NCI-H2107 treated with DMSO at 0.1 percent for 48 hours (cell line): ENCODE measurements around the gene MOB1B.
A peak's percentile ranks its signal among the peaks of the same experiment; 100 is the strongest.
"Not testable (repeated sequence)": the region's sequence is repeated elsewhere in the genome, so short reads cannot be mapped to it uniquely, and the experiment has no call there.

Source experiments
- DNase-seq: peaks from one replicate; lab custom pipeline; 2025; ENCODE audit not compliant: unreplicated experiment; lab: John Stamatoyannopoulos, UW

The MOB1B gene

GRCh38 chr4:70948665-70949260 is 46.6 kb downstream of the MOB1B start:
- no peak for DNase-seq

DNA sequence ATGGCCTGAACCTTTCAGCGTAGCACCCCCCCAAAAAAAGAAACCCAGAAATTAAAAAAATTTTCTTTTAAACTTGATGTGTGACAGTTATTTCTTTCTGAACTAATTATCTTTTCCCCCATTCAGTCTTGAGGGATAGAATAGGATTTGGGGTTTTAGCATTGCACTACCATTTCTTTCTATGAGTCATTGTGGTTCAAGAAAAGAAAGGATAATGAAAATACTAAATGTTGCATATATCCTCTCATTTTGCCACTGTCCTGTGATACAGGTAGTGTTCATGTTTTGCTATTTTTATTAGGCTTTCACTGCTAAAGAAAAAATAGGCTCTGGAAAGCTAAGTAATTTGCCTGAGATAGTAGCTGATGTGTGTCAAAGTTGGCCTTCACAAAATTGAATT is 51.9 kb downstream of the MOB1B start:
- no peak for DNase-seq

DNA sequence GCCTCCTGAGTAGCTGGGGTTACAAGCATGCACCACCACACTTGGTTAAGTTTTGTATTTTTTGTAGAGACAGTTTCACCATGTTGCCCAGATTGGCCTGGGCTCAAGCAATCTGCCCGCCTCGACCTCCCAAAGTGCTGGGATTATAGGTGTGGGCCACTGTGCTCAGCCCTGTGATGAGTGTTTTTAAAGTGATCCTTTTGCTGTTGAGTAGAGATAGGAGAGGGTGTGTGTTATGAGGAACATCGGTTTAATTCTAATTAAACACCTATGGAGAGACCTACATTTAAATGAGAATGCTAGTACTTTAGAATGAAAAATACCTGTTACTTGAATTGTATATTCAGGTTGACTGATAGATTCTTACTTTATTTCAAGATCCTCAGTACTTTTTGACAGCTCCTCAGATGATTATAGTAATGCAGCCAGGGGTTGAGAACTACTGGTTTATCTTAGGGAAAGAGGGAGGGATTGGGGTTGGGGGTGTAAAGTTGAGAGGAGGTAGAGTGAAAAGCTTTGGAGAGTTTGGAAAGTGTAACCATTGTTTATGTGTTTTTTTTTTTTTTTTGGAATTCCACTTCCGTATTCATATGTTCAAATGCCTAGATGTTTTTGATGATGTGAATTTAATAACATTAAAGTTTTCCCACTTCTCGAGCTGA is 54.5 kb downstream of the MOB1B start:
- DNase-seq, result no peak

GRCh38 chr4:70958681-70959080 is 56.5 kb downstream of the MOB1B start:
- no peak for DNase-seq

DNA sequence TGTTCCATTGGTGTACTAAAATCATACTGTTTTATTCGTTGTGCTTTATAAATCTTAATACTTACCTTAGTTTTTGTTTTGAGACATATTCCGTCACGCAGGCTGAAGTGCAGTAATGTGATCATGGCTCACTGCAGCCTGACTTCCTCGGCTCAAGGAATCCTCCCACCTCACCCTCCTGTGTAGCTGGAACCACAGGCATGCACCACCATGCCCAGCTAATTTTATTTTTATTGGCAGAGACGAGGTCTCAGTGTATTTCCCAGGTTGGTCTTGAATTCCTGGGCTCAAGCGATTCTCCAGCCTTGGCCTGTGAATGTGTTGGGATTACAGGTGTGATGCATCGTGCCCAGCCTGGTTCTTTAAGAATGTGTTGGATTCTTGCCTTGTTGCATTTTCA is 66.9 kb downstream of the MOB1B start:
- DNase-seq, result no peak

- no peak for DNase-seq
Measured at GRCh38 chr4:70976252-70976651, 74.1 kb downstream of the MOB1B start.

GRCh38 chr4:70979445-70980008 is 77.4 kb downstream of the MOB1B start:
- DNase-seq, result no peak

GRCh38 chr4:70980196-70980595 is 78.0 kb downstream of the MOB1B start:
- DNase-seq, result no peak

- DNase-seq, result no peak
Measured at GRCh38 chr4:70984106-70984505, 81.9 kb downstream of the MOB1B start.

GRCh38 chr4:70984589-70984988 is 82.4 kb downstream of the MOB1B start:
- DNase-seq, result no peak

- no peak for DNase-seq
Measured at GRCh38 chr4:70991596-70991995, 89.4 kb downstream of the MOB1B start.

GRCh38 chr4:70992391-70992881 is 90.3 kb downstream of the MOB1B start:
- DNase-seq, result no peak

- peak; percentile 30 for DNase-seq
Measured at GRCh38 chr4:70993181-70994068, 91.3 kb downstream of the MOB1B start, which contains the start of gene DCK. TSS of gene DCK (plus strand) at chr4:70993649. CDS start at chr4:70993836, 187 bp downstream.

- DNase-seq, result no peak
Measured at GRCh38 chr4:70994069-70994366, 91.8 kb downstream of the MOB1B start.

DNA sequence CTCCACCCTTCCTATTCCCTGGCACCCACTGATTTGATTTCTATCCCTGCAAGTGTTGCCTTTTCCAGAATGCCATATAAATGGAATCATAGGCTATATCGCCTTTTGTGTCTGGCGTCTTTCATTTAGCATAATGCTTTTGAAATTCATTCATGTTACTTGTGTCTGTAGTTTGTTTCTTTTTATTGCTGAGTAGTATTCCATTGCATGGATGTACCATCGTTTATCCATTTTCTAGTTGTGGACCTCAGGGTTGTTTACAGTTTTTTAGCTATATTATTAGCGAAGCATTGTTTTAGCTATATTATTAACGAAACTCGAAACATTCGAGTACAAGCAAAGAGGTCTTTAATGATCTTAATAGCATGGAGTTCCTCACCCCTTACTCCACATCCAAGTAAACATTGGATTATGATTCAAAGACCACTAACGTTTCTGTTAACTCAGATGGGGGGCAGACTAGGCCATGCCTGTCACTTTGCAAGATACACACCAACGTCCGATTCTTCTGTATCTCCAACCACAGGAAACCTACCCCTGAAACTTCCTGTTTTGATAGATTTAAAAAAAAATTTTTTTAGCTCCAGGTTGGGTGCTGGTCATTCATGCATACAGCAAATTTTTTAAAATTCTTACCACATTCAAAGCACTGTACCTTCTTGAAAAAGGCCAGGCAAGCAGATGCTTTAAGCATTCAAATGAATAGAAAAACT is 92.4 kb downstream of the MOB1B start:
- no peak for DNase-seq

DNA sequence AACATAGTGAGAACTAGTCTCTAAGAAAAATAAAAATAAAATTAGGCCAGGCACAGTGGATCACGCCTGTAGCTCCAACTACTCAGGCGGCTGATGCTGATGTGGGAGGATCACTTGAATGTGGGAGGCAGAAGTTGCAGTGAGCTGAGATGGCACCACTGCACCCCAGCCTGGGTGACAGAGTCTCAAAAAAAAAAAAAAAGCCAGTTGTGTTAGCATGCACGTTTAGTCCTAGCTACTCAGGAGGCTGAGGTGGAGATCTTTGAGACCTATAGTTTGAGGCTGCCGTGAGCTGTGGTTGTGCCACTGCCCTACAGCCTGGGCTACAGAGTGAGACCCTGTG is 93.8 kb downstream of the MOB1B start:
- DNase-seq, result no peak

DNA sequence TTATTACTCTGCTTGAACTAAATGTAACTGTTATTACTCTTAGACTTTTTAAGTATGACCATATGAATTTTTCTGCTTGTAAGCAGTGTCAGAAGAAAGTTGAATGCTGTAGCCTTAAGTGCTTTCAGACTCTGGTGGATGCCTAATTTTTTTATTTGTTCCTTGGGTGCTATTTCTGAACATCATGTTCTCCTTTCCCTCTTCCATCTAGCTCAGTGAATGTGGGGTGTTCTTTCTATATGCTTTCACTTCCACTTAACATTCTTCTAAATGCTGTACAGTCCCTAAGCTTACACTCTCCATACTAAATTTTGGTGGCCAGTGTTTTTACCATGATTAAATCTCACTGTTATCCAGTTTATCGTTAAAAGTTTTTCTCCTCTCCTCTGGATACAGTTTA is 94.9 kb downstream of the MOB1B start:
- DNase-seq, result no peak

GRCh38 chr4:70997546-70997945 is 95.4 kb downstream of the MOB1B start:
- DNase-seq, result no peak

DNA sequence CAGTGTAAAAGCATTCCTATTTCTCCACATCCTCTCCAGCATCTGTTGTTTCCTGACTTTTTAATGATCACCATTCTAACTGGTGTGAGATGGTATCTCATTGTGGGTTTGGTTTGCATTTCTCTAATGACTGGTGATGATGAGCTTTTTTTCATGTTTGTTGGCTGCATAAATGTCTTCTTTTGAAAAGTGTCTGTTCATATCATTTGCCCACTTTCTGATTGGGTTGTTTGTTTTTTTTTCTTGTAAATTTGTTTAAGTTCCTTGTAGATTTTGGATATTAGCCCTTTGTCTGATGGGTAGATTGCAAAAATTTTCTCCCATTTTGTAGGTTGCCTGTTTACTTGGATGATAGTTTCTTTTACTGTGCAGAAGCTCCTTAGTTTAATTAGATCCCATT is 97.5 kb downstream of the MOB1B start:
- not testable (repeated sequence) for DNase-seq

GRCh38 chr4:71001363-71001762 is 99.2 kb downstream of the MOB1B start:
- DNase-seq, result not testable (repeated sequence)

- DNase-seq, result no peak
Measured at GRCh38 chr4:71004281-71004851, 102.2 kb downstream of the MOB1B start.
